Ishikawa (cell line): Measurements from ENCODE around the gene NPAS1.

Experiments
- CREB1 ChIP-seq: IDR thresholded peaks from 2 replicates; pipeline ENCODE4 v1.6.1; 2012; ENCODE audit warnings: low read depth
- EP300 ChIP-seq: IDR thresholded peaks from 2 replicates; pipeline ENCODE4 v1.6.1; 2012; ENCODE audit warnings: borderline replicate concordance
- TAF1 ChIP-seq: IDR thresholded peaks from 2 replicates; pipeline ENCODE4 v1.6.1; 2012; ENCODE audit warnings: low read depth, mild to moderate bottlenecking
- TEAD4 ChIP-seq: IDR thresholded peaks from 2 replicates; pipeline ENCODE4 v1.6.1; 2012

DNA sequence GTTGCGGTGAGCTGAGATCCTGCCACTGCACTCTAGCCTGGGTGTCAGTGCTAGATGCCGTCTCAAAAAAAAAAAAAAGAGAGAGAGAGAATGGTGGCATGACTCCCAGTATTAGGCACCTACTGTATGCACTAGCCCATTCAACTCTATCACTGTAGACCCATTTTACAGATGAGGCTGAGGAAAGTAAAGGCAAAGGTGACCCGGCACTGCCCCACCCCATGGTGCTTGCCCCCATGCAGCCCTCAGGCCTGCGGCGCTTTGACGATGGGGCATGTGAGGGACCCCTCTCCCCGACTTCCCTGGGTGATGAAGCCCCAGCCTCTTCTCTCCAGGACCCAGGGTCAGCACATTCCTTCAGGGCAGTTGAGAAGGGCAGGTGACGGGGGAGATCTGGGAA lies 7.3 kb downstream of the NPAS1 start:
- no peak for TF ChIP-seq TEAD4
- TF ChIP-seq CREB1, result no peak
- TF ChIP-seq TAF1, result no peak
- TF ChIP-seq EP300, result no peak
